Endothelial cell of umbilical vein (primary cell): Measurements from ENCODE around the gene NETO1.

ENCODE experiments used
- POLR2A ChIP-seq: IDR thresholded peaks from 2 replicates; pipeline ENCODE4 v1.6.1; 2012; ENCODE audit warnings: low read depth, mild to moderate bottlenecking, control low read depth, low read length
- POLR2AphosphoS5 ChIP-seq: IDR thresholded peaks from 2 replicates; pipeline ENCODE4 v1.6.1; 2012; ENCODE audit warnings: low read depth, mild to moderate bottlenecking, control low read depth, low read length, moderate library complexity; ENCODE audit not compliant: insufficient read depth
- TF ChIP-seq, protein P1 (sequence below), 2 donors: IDR thresholded peaks; 1 replicate in 1 of 2; 2 replicates in 1 of 2; pipeline ENCODE4 v1.5.1; 2011; ENCODE audit warnings: low read length in 2 of 2, mild to moderate bottlenecking in 2 of 2, moderate library complexity in 2 of 2, control low read depth in 1 of 2, inconsistent platforms in 1 of 2, low read depth in 1 of 2; ENCODE audit not compliant: insufficient read depth in 1 of 2; ENCODE audit errors: extremely low read depth in 1 of 2
- TF ChIP-seq, protein P2 (sequence below): IDR thresholded peaks from 2 replicates; pipeline ENCODE4 v1.6.1; 2011; ENCODE audit not compliant: insufficient read depth, insufficient read length

DNA sequence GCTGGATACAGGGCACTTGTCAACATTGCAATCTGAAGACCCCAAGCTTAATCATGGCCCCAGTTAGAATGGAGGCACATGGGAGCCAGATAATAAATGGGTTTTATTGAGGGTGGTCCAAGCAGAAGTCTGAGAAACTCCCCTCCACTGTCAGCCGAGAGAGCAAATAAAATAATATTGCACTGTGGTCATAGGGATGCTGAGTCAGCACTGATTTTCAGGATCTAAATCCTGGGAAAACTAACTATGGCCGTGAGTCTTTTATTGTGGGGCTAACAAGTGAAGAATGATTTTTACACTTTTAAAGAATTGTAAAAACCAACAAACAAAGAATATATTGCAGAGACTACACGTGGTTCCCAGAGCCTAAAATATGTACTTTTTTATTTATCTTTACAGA is 31.1 kb upstream of the NETO1 start:
- TF ChIP-seq, protein P1, sequence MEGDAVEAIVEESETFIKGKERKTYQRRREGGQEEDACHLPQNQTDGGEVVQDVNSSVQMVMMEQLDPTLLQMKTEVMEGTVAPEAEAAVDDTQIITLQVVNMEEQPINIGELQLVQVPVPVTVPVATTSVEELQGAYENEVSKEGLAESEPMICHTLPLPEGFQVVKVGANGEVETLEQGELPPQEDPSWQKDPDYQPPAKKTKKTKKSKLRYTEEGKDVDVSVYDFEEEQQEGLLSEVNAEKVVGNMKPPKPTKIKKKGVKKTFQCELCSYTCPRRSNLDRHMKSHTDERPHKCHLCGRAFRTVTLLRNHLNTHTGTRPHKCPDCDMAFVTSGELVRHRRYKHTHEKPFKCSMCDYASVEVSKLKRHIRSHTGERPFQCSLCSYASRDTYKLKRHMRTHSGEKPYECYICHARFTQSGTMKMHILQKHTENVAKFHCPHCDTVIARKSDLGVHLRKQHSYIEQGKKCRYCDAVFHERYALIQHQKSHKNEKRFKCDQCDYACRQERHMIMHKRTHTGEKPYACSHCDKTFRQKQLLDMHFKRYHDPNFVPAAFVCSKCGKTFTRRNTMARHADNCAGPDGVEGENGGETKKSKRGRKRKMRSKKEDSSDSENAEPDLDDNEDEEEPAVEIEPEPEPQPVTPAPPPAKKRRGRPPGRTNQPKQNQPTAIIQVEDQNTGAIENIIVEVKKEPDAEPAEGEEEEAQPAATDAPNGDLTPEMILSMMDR (IDR thresholded peaks at IDR 0.05; ENCODE audit: extremely low read depth in 1 of 2, insufficient read depth in 1 of 2, low read depth in 1 of 2, low read length in 2 of 2): no peak
- TF ChIP-seq, protein P2, sequence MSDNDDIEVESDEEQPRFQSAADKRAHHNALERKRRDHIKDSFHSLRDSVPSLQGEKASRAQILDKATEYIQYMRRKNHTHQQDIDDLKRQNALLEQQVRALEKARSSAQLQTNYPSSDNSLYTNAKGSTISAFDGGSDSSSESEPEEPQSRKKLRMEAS: no peak
- no peak for TF ChIP-seq POLR2A
- TF ChIP-seq POLR2AphosphoS5: no peak
